Stimulated activated CD8-positive, alpha-beta memory T cell treated with anti-CD3 and anti-CD28 coated beads, Interleukin-2, amount 100 ng/mL, for 1 hour (primary cell): ENCODE results near the gene SEMA4C.
"Not testable (repeated sequence)": the region's sequence is repeated elsewhere in the genome, so short reads cannot be mapped to it uniquely, and the experiment has no call there.

ENCODE experiments used
- DNase-seq, 2 donors: peaks; one replicate each; pipeline ENCODE4 v3.0.0-alpha.2; 2020; ENCODE audit warnings: low read depth in 2 of 2

Gene SEMA4C

GRCh38 chr2:96898641-96899412, 28.9 kb upstream of the SEMA4C start:
- DNase-seq = no peak

GRCh38 chr2:96898135-96898505, 28.2 kb upstream of the SEMA4C start:
- no peak for DNase-seq

DNA sequence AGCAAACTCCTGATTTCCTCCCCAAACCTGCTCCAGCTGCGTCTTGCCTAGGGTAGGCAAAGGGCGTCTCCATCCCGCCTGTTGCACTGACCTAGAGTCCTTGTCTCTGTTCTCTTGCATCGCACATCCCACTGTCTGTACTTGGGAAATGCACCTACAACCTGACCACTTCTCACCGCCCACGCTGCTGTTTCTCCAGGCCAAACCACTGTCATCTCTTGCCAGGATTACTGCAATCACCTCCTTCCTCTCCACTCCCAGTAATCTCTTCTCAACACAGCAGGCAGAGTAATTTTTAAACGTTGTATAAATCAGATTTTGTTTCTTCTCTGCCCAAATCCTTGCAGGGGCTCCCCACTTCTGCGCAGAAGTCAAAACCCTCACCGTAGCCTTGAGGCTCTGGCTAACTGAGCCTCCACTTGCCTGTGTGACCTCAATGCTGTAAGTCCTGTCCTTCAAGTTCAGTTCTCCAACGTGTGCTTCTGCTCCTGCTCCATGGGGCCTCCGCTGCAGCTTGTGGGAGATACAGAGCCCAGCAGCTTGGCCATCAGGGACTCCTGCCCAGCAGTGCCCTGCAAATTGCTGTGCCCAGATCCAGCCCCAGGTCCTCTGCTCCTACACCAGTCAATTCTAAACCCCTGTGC, 27.7 kb upstream of the SEMA4C start:
- DNase-seq = no peak

DNA sequence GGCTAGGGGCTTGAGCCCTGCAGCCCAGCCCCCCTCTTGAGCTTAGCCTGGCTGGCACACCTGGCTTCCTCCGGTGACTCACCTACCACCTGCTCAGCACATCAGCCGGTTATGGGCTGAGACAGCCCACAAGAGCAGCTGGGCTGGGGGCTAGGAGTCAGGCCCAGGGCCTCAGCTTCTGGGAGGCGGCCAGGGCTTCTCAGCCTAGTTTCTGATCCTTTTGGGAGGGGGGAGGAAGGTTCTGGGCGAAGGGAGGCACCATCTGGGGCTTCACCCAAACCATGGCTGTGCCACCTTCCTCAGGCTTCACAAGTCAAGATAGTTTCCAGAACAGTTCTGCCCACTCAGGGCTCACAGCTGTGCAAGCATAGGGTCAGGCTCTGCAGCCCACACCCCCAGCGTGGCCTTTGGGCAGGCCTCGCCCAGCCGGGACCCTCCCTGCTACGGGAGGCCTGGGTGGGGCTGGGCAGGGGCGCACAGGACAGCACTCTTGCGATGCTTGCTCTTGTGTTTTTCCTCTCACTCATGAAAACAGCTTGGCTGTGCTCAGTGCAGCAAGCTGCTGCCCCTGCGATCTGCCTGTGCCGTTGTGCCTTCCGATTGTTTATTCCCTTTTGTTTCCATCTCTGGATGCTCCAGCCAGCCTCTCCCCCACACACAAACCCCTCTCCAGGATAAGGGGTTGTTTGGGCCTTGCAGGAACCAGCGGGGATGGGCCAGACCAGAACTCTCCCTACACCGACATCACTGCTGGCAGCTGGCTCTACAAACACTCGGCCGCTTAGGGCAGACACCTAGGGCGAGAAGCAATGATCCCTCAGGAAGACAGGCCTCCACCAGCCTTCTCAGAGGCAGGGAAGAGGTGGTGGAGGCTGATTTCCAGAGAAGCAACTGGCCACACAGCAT, 26.1 kb upstream of the SEMA4C start:
- DNase-seq = no peak

DNA sequence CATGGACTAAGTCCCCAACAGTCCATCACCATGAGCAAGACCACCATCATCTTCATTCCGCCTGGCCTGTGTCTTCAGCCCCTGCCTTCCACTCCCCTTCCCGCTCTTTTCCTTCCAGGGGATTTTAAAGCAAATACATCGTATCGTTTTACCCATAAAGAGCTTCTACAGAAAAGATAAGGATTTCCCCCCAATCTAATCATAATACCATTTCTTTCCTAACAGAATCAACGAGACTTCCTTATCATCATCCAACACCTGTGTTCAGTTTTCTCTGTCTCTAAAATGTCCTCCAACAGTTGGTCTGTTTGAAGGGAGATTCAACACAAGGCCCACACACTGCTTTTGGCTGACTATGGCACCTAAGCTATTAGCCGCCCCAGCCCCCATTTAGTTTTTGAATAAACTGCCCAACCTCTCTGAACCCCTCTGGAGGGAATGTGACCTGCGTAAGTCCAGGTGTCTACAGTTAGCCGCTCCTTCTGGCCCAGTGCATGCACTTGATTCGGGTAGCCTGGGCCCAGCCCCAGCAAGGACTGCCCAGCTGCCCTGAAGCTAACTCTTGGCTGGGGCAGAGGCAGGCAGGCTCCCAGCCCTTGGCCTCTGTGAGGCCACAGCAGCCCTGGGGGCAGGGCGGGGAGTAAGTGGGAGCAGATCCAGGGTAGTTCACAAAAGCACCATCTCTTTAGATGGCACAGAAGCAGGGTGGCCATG, 25.3 kb upstream of the SEMA4C start:
- no peak for DNase-seq

GRCh38 chr2:96894151-96894531, 24.3 kb upstream of the SEMA4C start:
- no peak for DNase-seq

DNA sequence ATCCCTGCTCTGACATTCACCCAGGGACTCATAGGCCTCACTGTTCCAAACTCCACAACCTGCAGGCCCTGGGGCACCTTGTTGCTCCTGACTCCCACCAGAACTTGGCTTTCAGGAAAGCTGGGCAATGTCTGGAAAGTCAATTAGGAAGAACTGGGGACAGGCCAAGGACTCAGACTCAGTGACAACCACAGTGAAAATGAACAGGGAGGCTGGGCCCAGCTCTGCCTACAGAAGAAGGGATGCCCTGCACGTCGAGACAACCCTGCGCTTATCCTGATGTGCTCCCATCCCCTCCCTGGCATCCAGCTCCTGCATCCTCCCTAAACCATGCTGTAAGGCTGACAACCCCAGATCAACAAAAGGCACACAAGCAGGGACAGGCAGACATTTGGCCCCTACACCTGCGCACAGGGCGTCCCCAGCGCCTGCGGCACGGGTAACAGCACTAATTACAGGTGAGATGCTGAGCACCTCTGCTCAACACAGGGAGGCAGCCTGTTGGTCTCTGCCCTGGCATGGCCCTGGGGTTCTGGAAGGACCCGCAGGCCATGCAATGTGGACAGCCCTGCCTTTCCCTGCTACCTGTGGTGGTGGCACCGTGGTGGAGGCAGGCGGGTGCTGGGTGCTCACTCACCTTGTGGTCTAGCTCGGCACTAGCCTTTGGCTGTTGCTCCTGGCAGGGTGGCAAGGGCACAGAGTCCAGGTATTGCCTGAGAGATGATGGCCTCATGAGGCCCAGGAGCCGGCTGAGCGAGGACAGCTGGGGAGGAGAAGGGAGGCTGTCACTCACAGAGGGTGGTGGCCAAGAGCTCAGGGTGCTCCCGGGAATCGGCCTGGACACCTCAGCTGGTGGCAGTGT, 23.6 kb upstream of the SEMA4C start:
- no peak for DNase-seq

- DNase-seq = no peak
Observed at GRCh38 chr2:96891591-96892333, 21.9 kb upstream of the SEMA4C start.

GRCh38 chr2:96890726-96891385, 21.0 kb upstream of the SEMA4C start:
- DNase-seq = no peak

DNA sequence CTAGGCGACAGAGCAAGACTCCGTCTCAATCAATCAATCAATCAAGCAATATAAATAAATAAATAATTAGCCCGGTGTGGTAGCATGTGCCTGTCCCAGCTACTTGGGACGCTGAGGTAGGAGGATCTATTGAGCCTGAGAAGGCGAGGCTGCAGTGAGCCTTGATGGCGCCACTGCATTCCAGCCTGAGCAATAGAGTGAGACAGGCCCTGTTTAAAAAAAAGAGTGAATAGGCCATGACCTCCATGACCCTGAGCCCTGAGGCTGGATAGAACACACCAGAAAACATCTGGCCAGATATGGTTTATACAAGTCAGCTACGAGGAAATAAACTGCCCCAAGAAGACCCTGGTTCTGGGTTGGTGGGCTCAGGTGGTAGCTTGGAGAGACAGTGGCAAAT, 20.4 kb upstream of the SEMA4C start:
- DNase-seq = no peak

DNA sequence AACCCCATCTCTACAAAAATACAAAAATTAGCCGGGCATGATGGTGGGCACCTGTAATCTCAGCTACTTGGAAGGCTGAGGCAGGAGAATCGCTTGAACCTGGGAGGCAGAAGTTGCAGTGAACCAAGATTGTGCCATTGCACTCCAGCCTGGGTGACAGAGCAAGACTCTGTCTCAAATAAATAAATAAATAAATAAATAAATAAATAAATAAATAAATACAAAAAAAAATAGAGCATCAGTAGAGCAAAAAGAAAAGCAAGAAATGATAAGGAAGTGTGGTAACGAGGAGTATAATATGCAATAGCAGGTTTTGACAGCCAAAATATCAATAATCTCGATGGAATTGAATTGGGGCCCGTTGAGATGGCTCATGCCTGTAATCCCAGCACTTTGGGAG, 19.6 kb upstream of the SEMA4C start:
- DNase-seq = not testable (repeated sequence)

DNA sequence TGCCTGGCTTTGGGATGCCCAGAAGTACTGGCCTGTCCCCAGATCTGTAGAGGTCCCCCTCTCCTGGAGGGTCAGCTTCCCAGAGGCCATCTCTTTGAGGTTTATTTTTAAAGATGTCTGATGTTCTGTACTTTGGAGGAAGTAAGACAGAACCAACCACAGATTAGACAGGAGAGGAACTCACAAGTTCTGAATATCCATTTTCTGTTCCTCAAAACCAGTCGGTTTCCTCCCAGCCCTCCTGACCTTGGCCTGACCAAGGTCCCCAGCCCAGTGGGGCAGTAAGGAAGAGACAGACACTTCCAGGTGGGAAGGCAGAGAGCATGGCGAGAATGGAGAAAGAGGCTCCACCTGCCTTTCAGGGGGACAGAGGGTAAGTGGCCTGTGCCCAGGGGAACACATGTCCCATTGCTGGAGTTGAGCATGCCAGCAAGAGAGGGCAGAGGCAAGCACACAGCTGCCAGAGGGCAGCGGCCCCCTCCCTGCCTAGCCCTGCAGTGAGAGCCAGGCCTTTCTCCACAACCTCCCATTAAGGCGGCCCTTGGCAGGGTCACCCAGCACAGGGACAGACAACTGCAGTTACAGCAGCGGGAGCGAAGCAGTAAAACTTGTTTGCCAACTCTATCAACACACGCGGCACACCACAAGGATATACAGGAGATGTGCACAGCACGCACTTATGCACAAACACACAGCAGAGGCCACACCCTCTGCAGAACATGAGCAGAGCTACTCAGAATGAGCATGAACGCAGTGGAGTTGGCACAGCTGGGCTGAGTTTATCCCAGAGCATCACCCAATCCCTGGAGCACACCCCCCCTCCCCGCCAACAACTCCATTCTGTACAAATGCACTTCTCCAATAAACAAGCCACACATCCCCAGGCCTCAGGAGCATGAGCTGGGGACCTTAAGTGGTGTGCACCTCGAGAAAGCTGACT, 18.5 kb upstream of the SEMA4C start:
- no peak for DNase-seq

DNA sequence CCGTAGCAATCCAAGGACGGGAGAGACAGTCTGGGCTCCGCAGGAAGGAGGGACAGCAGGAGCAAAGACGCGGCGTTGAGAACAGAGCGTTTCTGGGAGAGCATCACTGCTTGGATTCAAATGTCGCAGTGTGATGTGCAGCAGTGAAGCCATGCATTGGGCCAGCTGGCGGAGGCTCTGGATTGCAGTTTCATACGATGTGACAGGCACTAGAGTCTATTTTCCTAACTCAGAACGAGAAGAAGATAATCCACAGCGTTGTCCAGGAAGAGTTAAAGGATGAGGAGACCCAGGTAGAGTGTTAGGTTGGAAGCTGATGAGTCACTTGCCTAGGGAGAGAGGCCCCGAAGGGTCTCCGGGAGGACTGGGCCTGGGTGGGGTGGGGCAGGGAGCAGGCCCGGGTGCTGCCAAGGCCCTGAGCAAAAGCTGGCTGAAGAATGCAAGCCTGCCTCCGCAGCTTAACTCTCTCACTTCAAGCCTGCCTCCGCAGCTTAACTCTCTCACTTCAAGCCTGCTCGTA, 17.7 kb upstream of the SEMA4C start:
- DNase-seq = no peak

- no peak for DNase-seq
Observed at GRCh38 chr2:96885432-96886347, 15.8 kb upstream of the SEMA4C start.

DNA sequence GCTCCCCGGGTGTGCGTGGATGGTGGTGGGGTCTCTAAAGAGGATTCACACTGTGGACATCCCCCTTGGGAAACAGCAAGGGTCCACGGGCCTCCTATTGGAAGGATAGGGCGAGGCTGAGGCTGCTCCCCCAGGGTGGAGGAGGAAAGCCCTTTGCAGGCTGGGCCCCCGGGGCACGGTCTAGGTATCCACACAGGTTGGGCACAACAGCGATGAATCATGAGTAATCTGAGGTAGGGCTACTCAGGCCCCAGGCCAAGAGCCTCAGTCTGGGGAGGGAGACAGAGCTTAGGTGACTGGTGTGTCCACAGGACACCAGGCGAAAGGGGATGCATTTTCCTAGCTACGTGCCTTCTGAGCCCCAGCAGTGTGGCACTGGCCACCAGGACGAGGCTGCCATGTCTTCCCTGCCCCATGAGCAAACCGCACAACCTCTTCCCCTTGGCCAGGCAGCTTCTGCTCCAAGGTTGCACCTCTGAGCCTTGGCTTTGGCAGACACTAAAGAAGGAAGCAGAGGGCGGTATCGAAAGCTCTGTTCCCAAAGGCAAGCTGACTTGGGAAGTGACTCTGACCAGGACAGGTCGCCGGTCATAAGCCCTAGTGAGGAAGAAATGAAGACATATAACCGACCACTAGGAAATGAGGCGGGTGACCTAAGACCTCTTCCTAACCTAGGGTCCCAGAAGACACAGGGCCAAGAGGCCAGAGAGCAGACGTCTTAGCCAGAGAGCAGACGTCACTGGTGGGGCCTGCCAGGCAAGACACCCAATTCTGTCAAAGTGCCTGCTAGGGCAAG, 14.6 kb upstream of the SEMA4C start:
- DNase-seq = no peak

DNA sequence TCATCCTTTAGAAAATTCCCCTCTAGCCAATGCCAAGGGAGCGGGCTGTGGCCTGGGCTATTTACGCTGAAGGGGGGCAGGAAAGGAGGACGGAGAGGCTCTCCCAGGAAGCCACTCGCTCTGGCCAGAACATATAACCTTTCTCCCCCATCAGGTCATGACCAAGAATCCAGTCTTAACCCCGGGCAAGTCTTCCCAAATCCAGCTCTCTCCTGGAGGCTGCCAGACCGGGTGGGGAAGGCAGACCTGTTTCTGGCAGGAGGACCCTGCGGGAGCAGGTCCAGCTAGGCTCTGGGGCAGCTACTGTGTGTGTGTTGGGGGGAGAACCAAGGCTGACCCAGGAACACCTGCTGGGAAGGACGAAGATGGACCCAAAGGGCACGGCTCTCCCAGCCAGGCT, 13.4 kb upstream of the SEMA4C start:
- DNase-seq = no peak
